Endometrial microvascular endothelial cells (primary cell): ENCODE measurements around the gene S1PR2. TPM values are rescaled to one million over a fixed set of nuclear protein-coding genes. Genes with fewer than 3 reads are reported as not detected.

Source experiments
- total RNA-seq: library from RNA; depleted of rRNA; stranded (reverse); fragments of >200 nt; gene quantifications from one replicate; pipeline ENCODE4 v1.2.3, GENCODE V29; 2015; ENCODE audit errors: inconsistent ontology term

The S1PR2 gene
- total RNA-seq, 1 donor from 2014 or later: 1.7 TPM

Other genes with a start within 250 kb of the S1PR2 start
- 0.28 TPM for gene COL5A3, start 220.8 kb downstream of the S1PR2 start, total RNA-seq
- gene RDH8, start 217.8 kb downstream of the S1PR2 start, total RNA-seq: not detected
- 22.1 TPM for gene SHFL, start 145.0 kb downstream of the S1PR2 start, total RNA-seq
- gene ANGPTL6, start 128.7 kb downstream of the S1PR2 start, total RNA-seq: 0.09 TPM
- gene PPAN, start 125.0 kb downstream of the S1PR2 start, total RNA-seq: 55.2 TPM
- not detected for gene P2RY11, start 119.6 kb downstream of the S1PR2 start, total RNA-seq
- 277 TPM for gene EIF3G, start 111.4 kb downstream of the S1PR2 start, total RNA-seq
- gene DNMT1, start 36.4 kb downstream of the S1PR2 start, total RNA-seq: 134 TPM
- gene MRPL4, start 20.9 kb upstream of the S1PR2 start, total RNA-seq: 117 TPM
- gene ICAM1, start 39.8 kb upstream of the S1PR2 start, total RNA-seq: 87.4 TPM
- gene ICAM4, start 55.6 kb upstream of the S1PR2 start, total RNA-seq: 2.1 TPM
- not detected for gene ICAM5, start 58.6 kb upstream of the S1PR2 start, total RNA-seq
- gene ZGLP1, start 78.5 kb upstream of the S1PR2 start, total RNA-seq: under 0.01 TPM
- gene FDX2, start 84.7 kb upstream of the S1PR2 start, total RNA-seq: 52.8 TPM
- gene RAVER1, start 102.2 kb upstream of the S1PR2 start, total RNA-seq: 28.1 TPM
- gene ICAM3, start 108.3 kb upstream of the S1PR2 start, total RNA-seq: 11.8 TPM
- gene TYK2, start 149.2 kb upstream of the S1PR2 start, total RNA-seq: 169 TPM
- gene CDC37, start 172.2 kb upstream of the S1PR2 start, total RNA-seq: 344 TPM
- 6.6 TPM for gene PDE4A, start 189.2 kb upstream of the S1PR2 start, total RNA-seq